HG03064 (cell line): ENCODE measurements around the gene ZNF138.
"Not testable (repeated sequence)": the region's sequence is repeated elsewhere in the genome, so short reads cannot be mapped to it uniquely, and the experiment has no call there.

Experiments
- ATAC-seq: cut with Tn5 transposase; IDR thresholded peaks from one replicate; pipeline ENCODE4 v1.9.1; 2021; ENCODE audit warnings: low read depth; ENCODE audit not compliant: unreplicated experiment

ZNF138 gene

DNA sequence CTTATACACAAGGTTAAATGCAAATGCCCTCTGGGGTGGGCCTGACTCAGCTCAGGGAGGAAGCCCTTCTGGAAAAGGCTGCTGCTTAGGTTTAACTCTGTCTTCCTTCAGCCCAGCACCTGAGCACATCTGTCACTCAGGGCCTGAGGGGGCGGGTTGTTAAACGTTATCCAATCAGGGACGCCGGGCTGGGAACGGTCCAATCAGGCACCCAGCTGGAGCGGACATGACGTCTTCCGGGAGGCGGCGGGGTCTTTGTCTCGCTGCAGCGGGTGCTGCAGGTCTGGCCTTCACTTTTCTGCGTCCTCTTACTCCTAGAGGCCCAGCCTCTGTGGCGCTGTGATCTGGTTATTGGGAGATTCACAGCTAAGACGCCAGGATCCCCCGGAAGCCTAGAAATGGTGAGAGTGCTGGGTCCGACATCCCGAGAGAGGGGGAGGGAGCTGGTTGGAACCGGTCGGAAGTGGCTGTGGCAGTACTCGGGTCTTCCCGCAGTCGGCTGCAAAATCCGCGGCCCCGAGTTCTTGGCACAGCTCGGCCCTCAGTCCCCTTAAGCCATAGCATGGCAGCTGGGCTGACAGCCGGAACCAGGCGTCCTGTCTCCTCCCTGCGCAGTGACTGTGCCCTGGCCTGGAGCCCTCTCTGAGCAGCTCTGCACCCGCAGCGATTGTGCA is at the start of gene ZNF138:
ZNF138 (plus strand) TSS at position 258 of the 674 bp plus-strand sequence; CDS start at position 399, 141 bp downstream.
- ATAC-seq, result peak; percentile 100

DNA sequence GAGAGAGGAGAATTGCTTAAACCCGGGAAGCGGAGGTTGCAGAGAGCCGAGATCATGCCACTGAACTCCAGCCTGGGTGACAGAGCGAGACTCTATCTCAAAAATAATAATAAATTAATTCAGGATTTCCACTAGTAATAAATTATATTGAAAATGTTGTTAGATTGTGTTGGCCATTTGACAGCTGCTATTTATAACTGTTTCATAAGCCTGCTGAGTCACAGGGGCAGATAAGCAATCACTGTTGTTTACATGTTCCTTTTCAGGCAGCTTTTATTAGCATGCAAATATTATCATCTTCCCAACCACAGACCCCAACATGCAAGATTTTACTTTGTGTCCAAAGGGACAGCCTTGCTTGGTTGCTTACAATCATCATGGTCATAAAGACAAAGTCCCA is 49.5 kb upstream of the ZNF138 start:
- ATAC-seq, result no peak

DNA sequence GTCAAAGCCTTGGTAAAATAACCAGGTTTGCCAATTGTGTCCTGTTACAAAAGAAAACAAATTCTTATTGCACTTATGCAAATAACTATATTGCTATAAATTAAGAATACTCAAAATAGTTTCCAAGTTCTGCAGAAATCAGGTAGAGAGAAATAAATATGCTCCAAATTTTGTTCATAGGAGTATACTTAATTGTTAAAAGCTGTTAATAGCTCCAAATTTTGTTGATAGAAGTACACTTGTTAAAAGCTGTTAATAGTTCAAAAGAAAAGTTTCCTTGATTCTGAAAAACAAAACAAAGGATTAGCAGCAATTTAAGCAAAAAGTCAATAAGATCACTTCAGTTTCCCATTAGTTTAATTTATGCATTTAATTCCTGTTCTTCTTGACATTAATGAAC is 46.4 kb upstream of the ZNF138 start:
- ATAC-seq, result no peak

DNA sequence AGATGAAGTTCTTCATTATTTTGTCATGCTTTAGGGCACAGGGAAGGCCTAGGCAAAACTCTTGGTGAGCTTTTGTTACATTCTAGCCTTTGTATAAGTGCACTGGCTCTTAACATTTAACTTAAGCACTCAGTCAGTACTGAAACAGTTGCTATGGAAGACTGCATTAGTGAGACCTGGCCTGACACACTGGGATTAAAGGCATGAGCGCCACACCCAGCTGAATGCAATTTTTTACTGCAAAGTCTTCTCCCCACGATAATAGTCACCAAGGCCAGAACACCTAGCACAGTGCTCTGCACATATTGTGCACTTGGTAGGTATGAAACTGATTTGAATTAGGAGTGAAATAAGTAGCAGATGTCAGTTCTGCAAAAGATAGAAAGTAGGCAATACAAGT is 41.2 kb upstream of the ZNF138 start:
- no peak for ATAC-seq

- no peak for ATAC-seq
Measured at GRCh38 chr7:64755865-64756264, 38.4 kb upstream of the ZNF138 start.

GRCh38 chr7:64758151-64758550 is 36.1 kb upstream of the ZNF138 start:
- ATAC-seq, result no peak

DNA sequence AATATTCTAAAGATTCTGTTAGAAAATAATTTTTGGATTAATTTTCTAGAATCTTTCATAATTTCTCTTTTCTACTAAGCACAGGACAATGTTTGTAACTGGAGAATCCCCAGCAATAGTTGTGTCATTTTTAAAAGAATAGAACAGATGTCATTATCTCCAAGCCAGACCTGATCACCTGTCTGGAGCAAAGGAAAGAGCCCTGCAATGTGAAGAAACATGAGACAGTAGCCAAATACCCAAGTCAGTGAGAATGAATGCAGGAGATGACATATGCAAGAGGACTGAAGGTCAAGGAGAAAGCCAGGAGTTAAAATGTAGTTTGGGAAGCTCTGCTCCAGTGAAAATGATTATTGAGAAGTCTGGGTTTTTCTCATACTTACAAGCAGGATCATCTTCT is 25.4 kb upstream of the ZNF138 start:
- no peak for ATAC-seq

- ATAC-seq, result no peak
Measured at GRCh38 chr7:64774204-64774842, 19.9 kb upstream of the ZNF138 start.

DNA sequence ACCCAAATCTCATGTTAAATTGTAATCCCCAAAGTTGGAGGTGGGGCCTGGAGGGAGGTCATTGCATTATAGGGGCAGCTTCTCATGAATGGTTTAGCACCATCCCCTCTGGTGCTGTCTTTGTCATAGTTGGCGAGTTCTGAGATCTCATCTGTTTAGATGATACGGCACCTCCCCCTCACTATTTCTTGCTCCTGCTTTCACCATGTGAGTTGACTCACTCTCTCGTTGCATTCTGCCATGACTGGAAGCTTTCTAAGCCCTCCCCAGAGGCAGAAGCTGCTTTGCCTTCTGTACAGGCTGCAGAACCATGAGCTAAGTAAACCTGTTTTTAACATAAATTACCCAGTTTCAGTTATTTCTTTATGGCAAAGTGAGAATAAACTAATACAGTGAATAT is 18.9 kb upstream of the ZNF138 start:
- no peak for ATAC-seq

GRCh38 chr7:64784842-64785241 is 9.4 kb upstream of the ZNF138 start:
- ATAC-seq, result not testable (repeated sequence)

DNA sequence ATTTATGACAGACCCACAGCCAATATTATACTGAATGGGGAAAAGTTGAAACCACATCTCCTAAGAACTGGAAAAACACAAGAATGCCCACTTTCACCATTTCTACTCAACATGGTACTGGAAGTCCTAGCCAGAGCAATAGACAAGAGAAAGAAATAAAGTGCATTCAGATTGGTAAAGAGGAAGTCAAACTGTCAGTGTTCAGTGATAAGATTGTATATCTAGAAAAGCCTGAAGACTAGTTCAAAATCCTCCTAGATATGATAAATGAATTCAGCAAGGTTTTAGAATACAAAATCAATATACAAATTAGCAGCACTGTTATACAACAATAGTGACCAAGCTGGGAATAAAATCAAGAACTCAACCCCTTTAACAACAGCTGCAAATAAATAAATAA is 6.9 kb upstream of the ZNF138 start:
- no peak for ATAC-seq

DNA sequence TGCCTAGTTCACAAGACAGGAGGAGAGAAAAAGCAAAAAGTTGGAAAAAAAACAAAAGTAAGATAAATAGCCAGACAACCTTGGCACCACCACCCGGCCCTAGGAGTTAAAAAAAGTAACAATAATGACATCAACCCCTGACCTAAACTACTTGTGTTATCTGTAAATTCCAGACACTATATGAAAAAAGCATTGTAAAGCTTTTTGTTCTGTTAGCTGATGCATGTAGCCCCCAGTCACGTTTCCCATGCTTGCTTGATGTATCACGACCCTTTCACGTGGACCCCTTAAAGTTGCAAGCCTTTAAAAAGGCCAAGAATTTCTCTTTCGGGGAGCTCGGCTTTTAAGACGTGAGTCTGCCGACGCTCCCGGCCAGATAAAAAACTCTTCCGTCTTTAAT is 5.0 kb upstream of the ZNF138 start:
- ATAC-seq, result not testable (repeated sequence)

DNA sequence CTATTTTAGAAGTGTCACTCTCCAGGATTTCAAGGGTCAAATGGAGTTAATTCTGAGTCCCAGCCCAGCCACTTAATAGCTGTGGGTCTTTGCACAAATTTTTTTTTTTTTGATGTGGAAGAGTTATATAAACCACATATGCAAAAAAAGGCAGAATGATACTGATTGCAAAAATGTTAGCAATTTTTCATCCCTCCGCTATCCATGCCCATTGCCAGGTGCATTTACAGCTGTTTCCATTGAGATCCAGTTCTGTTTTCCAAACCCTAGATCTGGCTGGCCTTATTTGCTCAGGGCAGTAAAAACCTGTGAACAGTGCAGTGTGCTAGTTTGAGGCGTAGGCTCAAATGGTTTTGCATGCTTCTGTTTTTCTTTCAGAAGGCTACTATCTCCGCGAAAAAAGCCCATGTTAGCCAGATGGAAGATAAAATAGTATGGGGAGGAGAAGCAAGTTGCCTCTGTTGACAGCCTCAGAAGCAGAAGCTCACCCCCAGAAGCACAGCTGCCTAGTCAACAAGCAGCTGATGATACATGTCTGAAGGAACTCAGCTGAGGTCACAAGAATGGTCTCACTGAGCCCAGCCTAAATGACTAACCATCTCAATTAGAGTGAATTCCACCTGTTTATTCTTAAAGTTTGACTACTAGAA is 997 bp upstream of the ZNF138 start:
- ATAC-seq, result no peak

DNA sequence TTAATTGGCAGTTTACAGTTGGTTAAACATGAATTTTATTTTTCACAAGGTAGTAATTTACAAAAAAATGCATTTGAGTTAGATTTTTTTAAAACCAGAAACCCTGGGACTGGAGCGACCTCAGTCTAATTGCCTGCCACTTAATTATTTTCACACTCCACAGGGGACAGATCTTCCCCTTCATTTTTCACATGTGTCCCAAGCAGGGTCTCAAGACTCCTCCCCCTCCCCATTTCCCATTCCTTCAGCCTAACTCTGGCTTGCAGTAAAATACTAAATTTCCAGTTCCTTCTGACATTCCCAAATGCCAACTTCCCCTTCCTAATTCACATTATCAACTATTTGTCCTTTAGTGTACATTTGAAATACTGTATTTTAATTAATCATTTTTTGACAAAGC is 948 bp downstream of the ZNF138 start:
- no peak for ATAC-seq

GRCh38 chr7:64799169-64799568 is 4.9 kb downstream of the ZNF138 start:
- ATAC-seq, result not testable (repeated sequence)

DNA sequence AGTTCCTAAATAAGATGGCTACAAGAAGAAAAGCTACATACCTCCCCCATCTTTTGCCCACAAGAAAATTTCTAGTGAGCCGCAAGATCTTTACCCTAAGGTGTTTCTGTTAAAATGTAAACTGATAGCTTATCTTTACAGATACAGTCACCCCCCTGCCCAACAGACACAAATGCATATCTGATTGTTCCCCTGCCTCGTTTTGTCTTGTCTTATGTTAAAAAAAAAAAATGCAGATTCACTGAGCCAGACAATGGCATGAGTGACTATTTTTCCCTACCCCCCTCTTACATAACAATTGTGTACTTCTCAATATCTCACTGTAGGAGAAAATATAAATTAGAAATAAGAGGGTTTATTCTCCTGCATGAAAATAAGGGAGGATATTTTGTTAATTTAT is 8.5 kb downstream of the ZNF138 start:
- no peak for ATAC-seq

DNA sequence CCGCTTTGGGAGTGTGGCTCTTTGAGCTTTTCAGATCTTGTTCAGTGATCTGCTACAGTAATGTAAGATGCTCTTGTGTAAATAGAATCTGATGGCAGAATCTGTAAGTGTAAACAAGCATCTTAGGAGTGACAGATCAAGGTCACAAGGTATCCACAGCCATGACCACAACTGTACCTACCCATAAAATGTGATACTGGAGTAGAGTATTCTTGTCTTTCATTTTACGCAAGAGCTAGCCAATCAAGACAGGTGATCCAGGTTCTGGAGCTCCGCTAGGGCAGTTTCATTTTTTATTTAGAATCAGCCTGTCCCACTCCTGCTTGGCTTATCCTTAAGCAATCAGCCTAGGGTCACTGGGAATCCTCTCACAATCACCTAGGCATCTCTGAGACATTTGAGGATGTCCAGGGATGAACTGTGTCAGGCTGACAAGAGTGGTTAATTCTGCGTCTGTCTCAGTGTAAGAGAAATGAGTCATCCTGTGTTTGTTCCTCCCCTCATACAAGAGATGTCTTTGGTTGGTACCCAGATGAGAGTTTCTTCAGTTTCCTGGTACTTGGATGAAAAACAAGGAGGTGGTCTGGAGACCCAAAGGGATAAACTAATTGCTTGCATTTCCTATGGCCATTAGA is 13.6 kb downstream of the ZNF138 start:
- ATAC-seq, result no peak

DNA sequence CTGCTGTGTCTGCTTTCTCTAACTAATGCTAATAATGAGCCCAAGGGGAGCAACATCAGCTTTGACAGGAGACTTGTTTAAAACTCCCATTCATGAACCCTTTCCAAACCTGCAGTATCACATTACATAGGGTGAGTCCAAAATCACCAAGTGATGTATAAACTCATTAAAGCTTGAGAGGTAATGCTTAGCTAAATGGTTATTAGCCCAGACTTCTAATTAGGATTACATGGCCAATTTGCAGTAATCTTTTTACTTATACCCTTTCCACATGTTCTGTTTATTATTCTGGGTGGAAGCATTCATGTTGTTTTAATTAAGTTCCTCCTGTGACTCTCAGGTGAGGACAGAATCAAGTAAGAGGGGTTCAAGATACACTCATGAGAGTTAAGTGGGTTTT is 17.5 kb downstream of the ZNF138 start:
- ATAC-seq, result no peak

DNA sequence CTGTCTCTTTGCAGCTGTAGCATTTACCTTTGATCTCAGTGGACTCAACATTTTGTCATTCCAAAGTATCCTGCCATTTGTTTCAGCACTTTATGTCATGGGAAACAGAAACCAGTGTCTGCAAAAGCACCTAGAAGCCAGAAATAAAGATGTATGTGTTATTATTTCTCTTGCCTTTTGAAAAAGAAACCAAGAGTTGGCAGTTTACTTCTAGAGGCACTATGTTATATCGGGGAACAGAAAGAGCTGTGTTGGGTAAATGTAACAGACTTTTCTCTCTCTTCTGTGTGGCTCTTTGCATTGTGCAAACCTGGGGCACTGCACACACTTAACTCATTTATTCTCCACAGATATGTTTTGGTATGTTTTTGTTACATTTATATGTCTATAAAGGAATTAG is 36.7 kb downstream of the ZNF138 start:
- no peak for ATAC-seq

DNA sequence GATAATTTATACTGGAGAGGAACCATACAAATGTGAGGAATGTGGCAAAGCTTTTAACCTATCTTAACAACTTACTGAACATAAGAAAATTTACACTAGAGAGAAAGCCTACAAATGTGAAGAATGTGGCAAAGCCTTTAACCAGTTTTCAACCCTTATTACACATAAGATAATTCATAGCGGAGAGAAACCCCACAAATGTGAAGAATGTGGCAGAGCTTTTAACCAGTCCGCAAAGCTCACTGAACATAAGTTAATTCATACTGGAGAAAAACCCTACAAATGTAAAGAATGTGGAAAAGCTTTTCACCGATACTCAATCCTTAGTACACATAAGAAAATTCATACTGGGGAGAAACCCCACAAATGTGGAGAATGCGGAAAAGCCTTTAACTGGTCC is 37.9 kb downstream of the ZNF138 start:
- ATAC-seq, result no peak

DNA sequence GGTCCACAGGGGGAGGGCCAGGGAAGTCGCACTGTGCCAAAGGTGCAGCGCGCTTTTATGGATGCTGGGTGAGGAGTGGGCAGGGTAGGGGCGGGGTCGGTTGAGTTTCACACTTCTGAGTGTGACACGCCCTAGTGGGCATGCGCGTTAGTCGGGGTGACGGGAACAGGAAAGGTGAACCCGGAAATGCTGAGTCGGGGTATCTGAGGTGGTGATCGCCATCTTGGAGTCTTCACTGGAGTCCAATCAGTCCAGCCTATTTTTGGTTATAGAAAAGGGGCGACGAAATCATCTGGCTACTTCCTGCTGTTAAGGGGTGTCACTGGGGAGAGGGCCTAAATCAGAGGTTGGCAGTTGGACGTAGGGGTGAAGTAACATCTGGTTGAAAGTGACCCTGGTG is 40.8 kb downstream of the ZNF138 start:
- ATAC-seq, result no peak
